Measurements from ENCODE around the gene CDH23. TPM values are rescaled to one million over a fixed set of nuclear protein-coding genes. Genes with fewer than 3 reads are reported as not detected.

CDH23 gene
- total and polyA plus RNA-seq, 2 donors from 2014 or later: 1.1 to 6.4 TPM

DNA sequence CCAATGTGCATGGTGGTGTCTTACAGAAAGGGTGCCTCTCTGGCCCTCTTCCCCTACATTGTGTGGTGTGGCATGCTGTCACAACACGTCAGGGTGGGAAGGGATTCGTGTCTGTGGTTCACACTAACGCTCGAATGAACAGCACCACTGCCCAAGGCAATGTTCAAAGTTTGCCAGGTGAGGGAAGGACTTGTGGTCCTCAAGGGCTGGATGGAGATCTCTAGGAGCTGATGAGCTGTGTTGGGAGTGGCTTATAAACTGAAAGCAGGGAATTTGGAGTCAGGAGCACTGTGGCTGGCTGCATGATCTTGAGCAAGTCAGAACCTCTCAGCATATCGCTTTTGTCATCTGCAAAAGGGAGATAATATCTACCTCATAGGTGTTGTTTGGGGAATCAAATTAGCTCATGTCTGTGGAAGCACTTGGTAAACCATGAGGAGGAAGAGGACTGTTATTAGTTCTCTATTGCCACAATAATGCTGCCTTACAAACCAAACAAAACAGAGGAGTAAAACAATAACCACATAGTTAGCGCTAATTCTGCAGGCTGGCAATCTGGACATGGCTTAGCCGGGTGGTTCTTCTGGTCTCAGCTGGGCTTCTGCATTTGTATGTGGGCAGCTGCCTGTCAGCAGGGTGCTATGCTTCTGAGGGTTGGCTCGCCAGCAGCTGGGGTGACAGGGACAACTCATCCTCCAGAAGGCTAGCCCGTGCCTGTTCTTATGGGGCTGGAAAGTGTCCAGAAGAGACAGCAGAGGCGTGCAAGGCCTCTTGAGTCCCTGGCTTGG lies 345.8 kb downstream of the CDH23 start:
- intact Hi-C loops (cut with DNase I): no loop called here
- no peak overlapping the region for H3K27ac ChIP-seq (ENCODE audit: low read depth in 2 of 2, low read length in 2 of 2)
- no peaks in the 10 kb centered on the region for H3K27me3 ChIP-seq (ENCODE audit: control insufficient read depth, insufficient read depth, low read length)
- H3K9ac ChIP-seq (ENCODE audit: low read length in 3 of 3): no peak overlapping the region
- TF ChIP-seq, protein P1, sequence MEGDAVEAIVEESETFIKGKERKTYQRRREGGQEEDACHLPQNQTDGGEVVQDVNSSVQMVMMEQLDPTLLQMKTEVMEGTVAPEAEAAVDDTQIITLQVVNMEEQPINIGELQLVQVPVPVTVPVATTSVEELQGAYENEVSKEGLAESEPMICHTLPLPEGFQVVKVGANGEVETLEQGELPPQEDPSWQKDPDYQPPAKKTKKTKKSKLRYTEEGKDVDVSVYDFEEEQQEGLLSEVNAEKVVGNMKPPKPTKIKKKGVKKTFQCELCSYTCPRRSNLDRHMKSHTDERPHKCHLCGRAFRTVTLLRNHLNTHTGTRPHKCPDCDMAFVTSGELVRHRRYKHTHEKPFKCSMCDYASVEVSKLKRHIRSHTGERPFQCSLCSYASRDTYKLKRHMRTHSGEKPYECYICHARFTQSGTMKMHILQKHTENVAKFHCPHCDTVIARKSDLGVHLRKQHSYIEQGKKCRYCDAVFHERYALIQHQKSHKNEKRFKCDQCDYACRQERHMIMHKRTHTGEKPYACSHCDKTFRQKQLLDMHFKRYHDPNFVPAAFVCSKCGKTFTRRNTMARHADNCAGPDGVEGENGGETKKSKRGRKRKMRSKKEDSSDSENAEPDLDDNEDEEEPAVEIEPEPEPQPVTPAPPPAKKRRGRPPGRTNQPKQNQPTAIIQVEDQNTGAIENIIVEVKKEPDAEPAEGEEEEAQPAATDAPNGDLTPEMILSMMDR (IDR thresholded peaks at IDR 0.05; ENCODE audit: borderline replicate concordance, extremely low read depth, insufficient read depth): no peak
- FAIRE-seq: no peak
- peaks cover 0 to 7% (median 0%) of the 10 kb centered on the region in 3 donors for H3K9me3 ChIP-seq (ENCODE audit: control insufficient read depth in 2 of 3, insufficient read depth in 1 of 3, low read length in 3 of 3)
- DNase-seq: peak in 1 of 5 donors; percentile 30
- H3K4me1 ChIP-seq (ENCODE audit: control insufficient read depth in 2 of 3, insufficient read depth in 2 of 3, low read depth in 1 of 3, low read length in 3 of 3): peaks cover 0 to 12% (median 5%) of the 10 kb centered on the region in 3 donors
- no peak overlapping the region for H3K4me3 ChIP-seq (ENCODE audit: low read length in 3 of 3)
- H3K36me3 ChIP-seq (ENCODE audit: control insufficient read depth in 2 of 3, insufficient read depth in 3 of 3, low read length in 3 of 3): no peaks in the 10 kb centered on the region

GRCh38 chr10:71743089-71743838 lies 346.5 kb downstream of the CDH23 start:
- TF ChIP-seq, protein P1 (IDR thresholded peaks at IDR 0.05; ENCODE audit: borderline replicate concordance, extremely low read depth, insufficient read depth): no peak
- DNase-seq (peak in 1 of 5 donors; percentile 37), FAIRE-seq (no peak)
- H3K9me3 ChIP-seq (ENCODE audit: control insufficient read depth in 2 of 3, insufficient read depth in 1 of 3, low read length in 3 of 3): peaks cover 0 to 7% (median 0%) of the 10 kb centered on the region in 3 donors
- H3K27ac ChIP-seq (ENCODE audit: low read depth in 2 of 2, low read length in 2 of 2): no peak overlapping the region
- intact Hi-C loops (cut with DNase I): no loop called here
- H3K4me1 ChIP-seq (ENCODE audit: control insufficient read depth in 2 of 3, insufficient read depth in 2 of 3, low read depth in 1 of 3, low read length in 3 of 3): peaks cover 0 to 20% (median 10%) of the 10 kb centered on the region in 3 donors
- no peak overlapping the region for H3K4me3 ChIP-seq (ENCODE audit: low read length in 3 of 3)
- H3K36me3 ChIP-seq (ENCODE audit: control insufficient read depth in 2 of 3, insufficient read depth in 3 of 3, low read length in 3 of 3): no peaks in the 10 kb centered on the region
- H3K9ac ChIP-seq (ENCODE audit: low read length in 3 of 3): no peak overlapping the region
- no peaks in the 10 kb centered on the region for H3K27me3 ChIP-seq (ENCODE audit: control insufficient read depth, insufficient read depth, low read length)

DNA sequence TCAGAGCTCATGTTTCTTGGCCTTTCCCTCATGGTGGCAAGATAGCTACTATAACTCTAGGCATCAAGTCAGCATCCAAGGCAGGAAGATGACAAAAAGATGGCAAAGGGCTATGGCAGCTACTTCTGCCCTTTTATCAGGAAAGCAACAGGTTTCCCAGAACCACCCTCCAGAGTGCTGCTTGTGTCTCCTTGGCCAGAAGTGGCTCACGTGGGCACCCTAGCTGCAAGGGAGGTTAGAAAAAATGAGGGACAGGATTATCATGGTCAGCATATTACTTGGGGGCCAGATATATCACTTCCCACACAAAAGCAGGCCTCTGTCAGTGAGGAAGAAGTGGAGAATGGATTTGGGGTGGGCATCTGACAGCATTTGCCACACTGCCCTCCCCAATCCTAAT lies 347.1 kb downstream of the CDH23 start:
- TF ChIP-seq, protein P1 (IDR thresholded peaks at IDR 0.05; ENCODE audit: borderline replicate concordance, extremely low read depth, insufficient read depth): no peak
- H3K27ac ChIP-seq (ENCODE audit: low read depth in 2 of 2, low read length in 2 of 2): no peak overlapping the region
- no peak for FAIRE-seq
- no peaks in the 10 kb centered on the region for H3K27me3 ChIP-seq (ENCODE audit: control insufficient read depth, insufficient read depth, low read length)
- intact Hi-C loops (cut with DNase I): no loop called here
- no peaks in the 10 kb centered on the region for H3K36me3 ChIP-seq (ENCODE audit: control insufficient read depth in 2 of 3, insufficient read depth in 3 of 3, low read length in 3 of 3)
- peaks cover 0 to 21% (median 10%) of the 10 kb centered on the region in 3 donors for H3K4me1 ChIP-seq (ENCODE audit: control insufficient read depth in 2 of 3, insufficient read depth in 2 of 3, low read depth in 1 of 3, low read length in 3 of 3)
- no peak overlapping the region for H3K9ac ChIP-seq (ENCODE audit: low read length in 3 of 3)
- no peak overlapping the region for H3K4me3 ChIP-seq (ENCODE audit: low read length in 3 of 3)
- no peak for DNase-seq
- peaks cover 0 to 7% (median 0%) of the 10 kb centered on the region in 3 donors for H3K9me3 ChIP-seq (ENCODE audit: control insufficient read depth in 2 of 3, insufficient read depth in 1 of 3, low read length in 3 of 3)

All from kidney (tissue), 14 donors.